NCI-H146 (cell line): ENCODE results near the gene IZUMO2.
"Not testable (repeated sequence)": the region's sequence is repeated elsewhere in the genome, so short reads cannot be mapped to it uniquely, and the experiment has no call there.

Experiments used
- DNase-seq: peaks from one replicate; lab custom pipeline; 2025; lab: John Stamatoyannopoulos, UW

The IZUMO2 gene

GRCh38 chr19:50135856-50136602 is 27.1 kb downstream of the IZUMO2 start:
- DNase-seq, result not testable (repeated sequence)

GRCh38 chr19:50134777-50135719 is 28.0 kb downstream of the IZUMO2 start:
- DNase-seq, result not testable (repeated sequence)

GRCh38 chr19:50133518-50134492 is 29.3 kb downstream of the IZUMO2 start:
- DNase-seq, result not testable (repeated sequence)

GRCh38 chr19:50104012-50104411 is 59.1 kb downstream of the IZUMO2 start:
- DNase-seq, result not testable (repeated sequence)

- DNase-seq, result not testable (repeated sequence)
Measured at GRCh38 chr19:50103405-50103804, 59.7 kb downstream of the IZUMO2 start.
